ENCODE data around the gene CHTOP. TPM values are rescaled to one million over a fixed set of nuclear protein-coding genes. Genes with fewer than 3 reads are reported as not detected.

Gene CHTOP
- total RNA-seq, result 56.5 and 61.9 TPM in 2 replicates

GRCh38 chr1:153633754-153634665, at the start of gene CHTOP:
CHTOP (plus strand) TSS chr1:153634066; CDS start chr1:153636589, 2,523 bp downstream.

GRCh38 chr1:153612755-153613331, 21.0 kb upstream of the CHTOP start, which contains the start of gene S100A16:
S100A16 (minus strand) TSS chr1:153613137; CDS start chr1:153608151, 4,986 bp downstream.

GRCh38 chr1:153616144-153616916, 17.5 kb upstream of the CHTOP start, which contains the start of gene S100A14:
S100A14 (minus strand) TSS chr1:153616325; CDS start chr1:153615858, 467 bp downstream.

GRCh38 chr1:153626904-153627714, 6.8 kb upstream of the CHTOP start, which contains the start of gene S100A13:
S100A13 (minus strand) TSS chr1:153627505; CDS start chr1:153626472, 1,033 bp downstream.

GRCh38 chr1:153627715-153628626, 5.9 kb upstream of the CHTOP start, which contains the start of gene S100A1:
S100A1 (plus strand) TSS chr1:153628434; CDS start chr1:153630522, 2,088 bp downstream.

GRCh38 chr1:153658400-153659174, 24.7 kb downstream of the CHTOP start, which contains the start of gene SNAPIN:
SNAPIN (plus strand) TSS chr1:153658703; CDS start chr1:153658744, 41 bp downstream.

GRCh38 chr1:153670859-153671627, 37.2 kb downstream of the CHTOP start, which contains the start of gene ILF2:
ILF2 (minus strand) TSS chr1:153670993; CDS start chr1:153670922, 71 bp downstream.

GRCh38 chr1:153678519-153679336, 44.9 kb downstream of the CHTOP start, which contains the start of gene NPR1:
NPR1 (plus strand) TSS chr1:153678688; CDS start chr1:153679109, 421 bp downstream.

Other genes starting within 250 kb of the CHTOP start
- 238 and 331 TPM in 2 replicates for gene S100A8, start 243.0 kb upstream of the CHTOP start, total RNA-seq
- under 0.01 TPM in 1 of 2 replicates, not detected in the other for gene S100A7A, start 217.5 kb upstream of the CHTOP start, total RNA-seq
- 0.64 and 2.1 TPM in 2 replicates for gene S100A7, start 173.4 kb upstream of the CHTOP start, total RNA-seq
- gene S100A6, start 98.1 kb upstream of the CHTOP start, total RNA-seq, result 257 and 1,880 TPM in 2 replicates
- not detected in 2 replicates for gene S100A5, start 93.1 kb upstream of the CHTOP start, total RNA-seq
- gene S100A4, start 88.3 kb upstream of the CHTOP start, total RNA-seq, result 5.5 TPM in 2 replicates
- gene S100A3, start 84.8 kb upstream of the CHTOP start, total RNA-seq, result 2.1 and 2.3 TPM in 2 replicates
- 666 and 777 TPM in 2 replicates for gene S100A2, start 68.2 kb upstream of the CHTOP start, total RNA-seq
- 568 and 750 TPM in 2 replicates for gene S100A16, start 20.9 kb upstream of the CHTOP start, total RNA-seq
- gene S100A14, start 17.7 kb upstream of the CHTOP start, total RNA-seq, result 394 and 881 TPM in 2 replicates
- 16.8 and 44.1 TPM in 2 replicates for gene S100A13, start 6.6 kb upstream of the CHTOP start, total RNA-seq
- gene S100A1, start 5.6 kb upstream of the CHTOP start, total RNA-seq, result not detected in 2 replicates
- gene SNAPIN, start 24.6 kb downstream of the CHTOP start, total RNA-seq, result 42.1 and 66.6 TPM in 2 replicates
- 88.2 and 102 TPM in 2 replicates for gene ILF2, start 36.9 kb downstream of the CHTOP start, total RNA-seq
- under 0.01 TPM in 1 of 2 replicates, not detected in the other for gene NPR1, start 44.6 kb downstream of the CHTOP start, total RNA-seq
- 16.4 and 37.2 TPM in 2 replicates for gene INTS3, start 94.0 kb downstream of the CHTOP start, total RNA-seq
- gene SLC27A3, start 141.3 kb downstream of the CHTOP start, total RNA-seq, result 2.1 and 7.6 TPM in 2 replicates

Measured in nasal cavity respiratory epithelium epithelial cell of viscerocranial mucosa (primary cell).